Body of pancreas (tissue), 4 donors: ENCODE measurements around the gene MYOM1. TPM values are rescaled to one million over a fixed set of nuclear protein-coding genes. Genes with fewer than 3 reads are reported as not detected.

ENCODE experiments used
- ATAC-seq: fragments of 150-250 bp; one replicate; pipeline ENCODE4 v1.9.1; 2016
- DNase-seq, 4 donors: peaks; one replicate each; pipeline ENCODE4 v3.0.0-alpha.2; 2019
- H3K27ac ChIP-seq, 4 donors: fragments of 200-600 bp; sonication (generic); 1 replicate in 3 of 4; 2 replicates in 1 of 4; pipeline versions ENCODE4 v1.5.1 to v1.6.1; 2016 to 2019; ENCODE audit warnings: mild to moderate bottlenecking in 1 of 4, mixed read lengths in 1 of 4, moderate library complexity in 1 of 4
- H3K27me3 ChIP-seq, 2 donors: fragments of 200-600 bp; sonication (generic); one replicate each; pipeline ENCODE4 v1.6.0; 2016; ENCODE audit warnings: mild to moderate bottlenecking in 1 of 2
- H3K36me3 ChIP-seq, 2 donors: fragments of 200-600 bp; sonication (generic); replicated peaks in 1 of 2; 2 replicates each; pipeline ENCODE4 v1.5.1; 2016; ENCODE audit warnings: low read depth in 2 of 2; ENCODE audit not compliant: insufficient read depth in 1 of 2
- H3K4me1 ChIP-seq: fragments of 200-600 bp; sonication (generic); one replicate; pipeline ENCODE4 v1.6.0; 2016
- H3K4me3 ChIP-seq, 2 donors: fragments of 200-600 bp; sonication (generic); 1 replicate in 1 of 2; 2 replicates in 1 of 2; pipeline ENCODE4 v1.5.1; 2016 to 2019
- H3K9me3 ChIP-seq, 3 donors: fragments of 200-600 bp; sonication (generic); 1 replicate in 2 of 3; 2 replicates in 1 of 3; pipeline ENCODE4 v1.5.1; 2016
- CTCF ChIP-seq, 7 experiments: fragments of 450-650 bp in 4 of 7; fragments of 200-600 bp in 3 of 7; sonication (generic) in 3 of 7; IDR thresholded peaks; one replicate each; pipeline ENCODE4 v1.5.1; 2016 to 2019; ENCODE audit warnings: antibody characterized with exemption in 7 of 7
- POLR2A ChIP-seq, 3 donors: fragments of 450-650 bp; IDR thresholded peaks; one replicate each; pipeline ENCODE4 v1.6.1; 2016; ENCODE audit warnings: antibody characterized with exemption in 3 of 3, mild to moderate bottlenecking in 2 of 3
- WGBS, 2 donors: methylation state at CpG; one replicate each; pipeline ENCODE4 v1.1.5; 2017; 5-methylcytosine and 5-hydroxymethylcytosine counted together
- intact Hi-C: fragments of 100-400 bp; cut with DNase I; formaldehyde crosslinking; loops from one replicate; pipeline ENCODE4 v1.15.1; 2023
- total RNA-seq, 2 donors: library from RNA; depleted of rRNA; stranded (reverse); fragments of >200 nt; gene quantifications; one replicate each; pipeline ENCODE4 v1.1.0, GENCODE V29; 2016

The MYOM1 gene
- total RNA-seq, 2 donors from 2014 or later, result 10.9 to 21.8 TPM

DNA sequence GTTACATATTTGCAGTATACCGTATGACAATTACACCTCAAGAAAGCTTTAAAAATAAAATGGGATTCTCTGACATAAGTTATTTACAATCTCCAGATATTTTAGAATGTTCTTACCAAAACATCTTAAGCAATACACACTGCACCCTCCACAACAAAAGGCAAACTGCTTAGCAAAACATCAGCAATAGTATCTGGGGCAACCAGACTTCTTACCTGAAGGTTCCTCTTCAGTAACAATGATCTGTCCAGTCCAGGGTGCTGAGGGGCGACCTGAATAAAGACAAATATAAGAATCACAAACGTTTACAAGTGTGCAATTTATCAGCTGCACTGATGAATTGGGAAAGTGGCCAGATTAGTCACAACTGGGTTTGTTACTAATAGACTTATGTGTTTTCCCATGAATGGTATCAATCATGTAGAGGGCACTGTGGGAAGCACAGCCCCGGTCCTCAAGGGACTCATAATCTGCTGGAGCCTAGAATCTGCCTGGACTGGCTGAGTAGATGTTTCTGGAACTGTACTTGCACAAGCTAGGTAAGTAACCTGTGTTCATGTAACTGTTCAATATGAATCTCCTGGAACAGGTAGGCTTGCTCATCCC is 70.7 kb downstream of the MYOM1 start:
- Histone ChIP-seq H3K27me3 (no peaks in the 10 kb centered on the region), H3K4me3 (no peak overlapping the region), H3K36me3 (no peaks in the 10 kb centered on the region), H3K9me3 (no peaks in the 10 kb centered on the region), H3K27ac (no peak overlapping the region), H3K4me1 (peaks cover 9% of the 10 kb centered on the region)
- no peak for DNase-seq
- ATAC-seq, result no peak
- intact Hi-C loops, result loop anchor here (10.0 kb wide), 1 partner anchor 224 kb away; no protein-coding TSS in a partner anchor
- WGBS, 2 donors, result 45 to 46% methylated on average over 4 of the region's 4 CpGs
- TF ChIP-seq CTCF (IDR thresholded peaks at IDR 0.05), result no peak
- no peak for TF ChIP-seq POLR2A (IDR thresholded peaks at IDR 0.05)

DNA sequence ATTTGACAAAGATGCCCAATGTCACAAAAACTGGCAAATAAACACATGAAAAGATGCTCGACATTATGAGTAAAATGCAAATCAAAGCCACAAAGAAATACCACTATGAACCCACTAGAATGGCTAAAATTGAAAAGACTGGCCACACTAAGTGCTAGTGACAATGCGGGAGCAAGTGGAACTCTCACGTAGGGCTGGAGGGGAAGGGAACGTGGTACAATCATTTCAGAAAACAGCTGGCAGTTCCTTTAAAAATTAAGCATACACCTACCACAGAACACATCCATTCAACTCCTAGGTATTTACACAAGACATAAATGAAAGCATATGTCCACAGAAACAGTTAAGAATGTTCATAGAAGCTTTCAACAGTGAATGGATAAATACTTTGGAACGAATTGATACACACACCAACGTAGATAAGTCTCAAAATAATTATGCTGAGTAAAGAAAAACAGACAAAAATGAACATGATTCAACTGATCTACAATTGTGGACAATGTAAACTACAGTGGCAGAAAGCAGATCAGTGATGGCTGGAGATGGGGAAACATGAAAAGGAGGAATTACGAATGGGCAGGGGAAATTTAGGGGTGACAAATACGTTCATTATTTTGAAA is 71.7 kb downstream of the MYOM1 start:
- Histone ChIP-seq H3K9me3 (no peaks in the 10 kb centered on the region), H3K36me3 (no peaks in the 10 kb centered on the region), H3K27me3 (no peaks in the 10 kb centered on the region), H3K4me3 (no peak overlapping the region), H3K4me1 (peaks cover 5% of the 10 kb centered on the region), H3K27ac (no peak overlapping the region)
- intact Hi-C loops, result loop anchor here (10.0 kb wide), 1 partner anchor 223 kb away; no protein-coding TSS in a partner anchor
- no peak for TF ChIP-seq CTCF (IDR thresholded peaks at IDR 0.05)
- no peak for TF ChIP-seq POLR2A (IDR thresholded peaks at IDR 0.05)
- no peak for ATAC-seq
- DNase-seq, result no peak
- 73 to 79% methylated on average over 8 of the region's 8 CpGs for WGBS, 2 donors

DNA sequence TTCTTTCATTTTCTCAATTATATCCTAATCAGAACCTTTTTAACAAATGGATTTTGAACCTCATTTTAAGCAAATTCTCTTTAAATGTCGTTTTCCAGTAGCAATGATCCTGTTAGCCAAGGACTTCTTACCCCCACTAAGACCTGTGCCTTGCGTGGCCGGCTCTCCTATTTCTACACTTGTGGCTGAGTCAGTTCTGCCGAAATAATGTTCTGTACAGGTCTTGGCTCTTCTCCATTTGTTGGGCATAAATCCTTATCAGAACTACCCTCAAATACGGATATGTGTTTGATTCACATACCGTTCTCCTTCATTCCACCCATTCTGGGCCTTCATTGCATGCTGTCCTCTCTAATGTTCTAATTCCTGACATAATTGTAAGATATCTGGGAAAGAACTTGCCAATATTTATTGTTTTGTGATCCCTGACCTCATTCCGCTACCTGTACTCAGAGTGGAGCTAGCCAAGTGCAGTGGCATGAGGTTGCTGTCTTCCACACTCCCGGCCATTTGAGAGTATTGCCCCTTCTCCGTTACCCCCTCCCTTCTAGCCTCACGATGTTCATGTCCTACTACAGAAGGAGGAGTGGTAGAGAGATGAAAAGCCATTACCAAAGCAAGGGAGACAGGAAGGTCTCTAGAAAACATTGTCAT is 78.7 kb downstream of the MYOM1 start:
- TF ChIP-seq CTCF (IDR thresholded peaks at IDR 0.05), result no peak
- TF ChIP-seq POLR2A (IDR thresholded peaks at IDR 0.05), result no peak
- DNase-seq, result peak in 2 of 4 donors; percentile 26 to 46
- H3K4me3 ChIP-seq, result no peak overlapping the region
- H3K36me3 ChIP-seq, result no peaks in the 10 kb centered on the region
- no peaks in the 10 kb centered on the region for H3K9me3 ChIP-seq
- intact Hi-C loops, result loop anchor here (10.0 kb wide), 1 partner anchor 216 kb away; no protein-coding TSS in a partner anchor
- H3K27ac ChIP-seq, result peak overlapping the region in 3 of 4 donors; percentile 34 to 42 (median 40)
- ATAC-seq, result peak; percentile 84
- 53 to 57% methylated on average over 10 of the region's 10 CpGs for WGBS, 2 donors
- no peaks in the 10 kb centered on the region for H3K27me3 ChIP-seq
- peaks cover 32% of the 10 kb centered on the region for H3K4me1 ChIP-seq

- no peak for ATAC-seq
Measured at GRCh38 chr18:3140342-3140741, 79.4 kb downstream of the MYOM1 start.

More at GRCh38 chr18:3140342-3140741, 79.4 kb downstream of the MYOM1 start:
- no peak for TF ChIP-seq CTCF (IDR thresholded peaks at IDR 0.05)
- H3K4me1 ChIP-seq, result peaks cover 32% of the 10 kb centered on the region
- no peak overlapping the region for H3K4me3 ChIP-seq
- peak overlapping the region in 1 of 4 donors; percentile 40 for H3K27ac ChIP-seq
- DNase-seq, result no peak
- no peaks in the 10 kb centered on the region for H3K9me3 ChIP-seq
- intact Hi-C loops, result loop anchor here (10.0 kb wide), 1 partner anchor 216 kb away; no protein-coding TSS in a partner anchor
- no peaks in the 10 kb centered on the region for H3K27me3 ChIP-seq
- H3K36me3 ChIP-seq, result no peaks in the 10 kb centered on the region
